Ascending aorta (tissue), 2 donors: ENCODE measurements around the gene GABBR1. TPM values are rescaled to one million over a fixed set of nuclear protein-coding genes. Genes with fewer than 3 reads are reported as not detected.
"Not testable (repeated sequence)": the region's sequence is repeated elsewhere in the genome, so short reads cannot be mapped to it uniquely, and the experiment has no call there.

Experiments
- DNase-seq, 2 donors: peaks; one replicate each; pipeline ENCODE4 v3.0.0-alpha.2; 2019; ENCODE audit warnings: low spot score in 2 of 2
- H3K27ac ChIP-seq, 2 donors: fragments of 200-600 bp; sonication (generic); one replicate each; pipeline ENCODE4 v1.5.1; 2016 to 2017; ENCODE audit warnings: mild to moderate bottlenecking in 1 of 2
- H3K27me3 ChIP-seq: fragments of 200-600 bp; sonication (generic); one replicate; pipeline ENCODE4 v1.5.1; 2017
- H3K36me3 ChIP-seq, 2 donors: fragments of 200-600 bp; sonication (generic); one replicate each; pipeline ENCODE4 v1.5.1; 2016
- H3K4me1 ChIP-seq, 2 donors: fragments of 200-600 bp; sonication (generic); one replicate each; pipeline ENCODE4 v1.5.1; 2016 to 2017; ENCODE audit warnings: mild to moderate bottlenecking in 1 of 2
- H3K4me3 ChIP-seq, 2 donors: fragments of 200-600 bp; sonication (generic); one replicate each; pipeline ENCODE4 v1.5.1; 2016 to 2017; ENCODE audit warnings: mild to moderate bottlenecking in 1 of 2
- H3K9me3 ChIP-seq, 2 donors: fragments of 200-600 bp; sonication (generic); one replicate each; pipeline ENCODE4 v1.5.1; 2016
- intact Hi-C: fragments of 100-400 bp; cut with DNase I; formaldehyde crosslinking; loops from one replicate; pipeline ENCODE4 v1.15.1; 2023
- total RNA-seq: library from RNA; depleted of rRNA; stranded (reverse); fragments of >200 nt; gene quantifications from one replicate; pipeline ENCODE4 v1.1.0, GENCODE V29; 2016
- TF ChIP-seq, protein P1 (sequence below), 3 experiments: fragments of 200-600 bp in 2 of 3; fragments of 450-650 bp in 1 of 3; sonication (generic) in 2 of 3; IDR thresholded peaks; one replicate each; pipeline ENCODE4 v1.5.1; 2016 to 2019; ENCODE audit warnings: antibody characterized with exemption in 3 of 3, mild to moderate bottlenecking in 1 of 3, moderate library complexity in 1 of 3

Gene GABBR1
- total RNA-seq, 1 donor from 2014 or later = 166 TPM

DNA sequence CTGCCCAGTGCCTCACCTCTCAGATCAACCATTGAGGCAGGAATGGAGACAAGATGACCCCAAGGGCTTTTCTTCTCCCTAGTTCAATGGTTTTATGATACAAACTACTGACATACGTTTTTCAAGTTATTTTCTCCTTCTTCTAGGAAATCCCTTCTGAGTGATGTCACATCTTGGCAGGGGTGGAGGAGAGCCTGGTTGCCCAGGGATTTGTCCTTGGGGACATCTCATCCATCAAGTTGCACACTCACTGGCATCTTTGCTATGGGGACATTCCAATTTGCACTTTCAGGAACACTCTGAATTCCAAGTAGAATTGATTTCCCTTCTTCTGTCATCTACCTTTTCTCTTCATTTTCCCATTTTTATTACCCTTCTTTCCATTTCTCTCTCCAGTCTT is 38.0 kb upstream of the GABBR1 start:
- Histone ChIP-seq H3K27me3 (no peaks in the 10 kb centered on the region), H3K9me3 (no peaks in the 10 kb centered on the region), H3K27ac (no peak overlapping the region), H3K4me1 (no peaks in the 10 kb centered on the region), H3K4me3 (no peak overlapping the region), H3K36me3 (no peaks in the 10 kb centered on the region)
- TF ChIP-seq, protein P1, sequence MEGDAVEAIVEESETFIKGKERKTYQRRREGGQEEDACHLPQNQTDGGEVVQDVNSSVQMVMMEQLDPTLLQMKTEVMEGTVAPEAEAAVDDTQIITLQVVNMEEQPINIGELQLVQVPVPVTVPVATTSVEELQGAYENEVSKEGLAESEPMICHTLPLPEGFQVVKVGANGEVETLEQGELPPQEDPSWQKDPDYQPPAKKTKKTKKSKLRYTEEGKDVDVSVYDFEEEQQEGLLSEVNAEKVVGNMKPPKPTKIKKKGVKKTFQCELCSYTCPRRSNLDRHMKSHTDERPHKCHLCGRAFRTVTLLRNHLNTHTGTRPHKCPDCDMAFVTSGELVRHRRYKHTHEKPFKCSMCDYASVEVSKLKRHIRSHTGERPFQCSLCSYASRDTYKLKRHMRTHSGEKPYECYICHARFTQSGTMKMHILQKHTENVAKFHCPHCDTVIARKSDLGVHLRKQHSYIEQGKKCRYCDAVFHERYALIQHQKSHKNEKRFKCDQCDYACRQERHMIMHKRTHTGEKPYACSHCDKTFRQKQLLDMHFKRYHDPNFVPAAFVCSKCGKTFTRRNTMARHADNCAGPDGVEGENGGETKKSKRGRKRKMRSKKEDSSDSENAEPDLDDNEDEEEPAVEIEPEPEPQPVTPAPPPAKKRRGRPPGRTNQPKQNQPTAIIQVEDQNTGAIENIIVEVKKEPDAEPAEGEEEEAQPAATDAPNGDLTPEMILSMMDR (IDR thresholded peaks at IDR 0.05) = no peak
- intact Hi-C loops = no loop called here
- DNase-seq = no peak

DNA sequence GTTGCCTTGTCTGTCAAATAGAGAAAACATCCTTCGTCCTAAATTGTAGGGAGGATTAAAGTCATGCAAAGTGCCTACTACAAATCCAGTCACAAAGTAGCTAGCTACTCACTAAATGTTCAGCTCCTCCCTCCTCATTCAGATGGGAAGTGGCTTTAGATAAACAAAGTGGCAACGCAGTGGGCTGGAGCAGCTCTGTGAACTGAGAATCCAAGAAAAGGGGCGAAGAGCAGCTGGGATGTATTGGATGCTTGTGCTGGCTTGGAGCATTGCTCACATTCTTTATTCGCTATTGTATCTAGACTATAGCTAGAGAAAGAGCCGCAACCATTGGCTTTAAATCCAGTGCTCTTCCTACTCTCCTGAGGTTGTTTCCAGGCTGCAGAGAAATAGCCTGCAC is 34.2 kb upstream of the GABBR1 start:
- no peaks in the 10 kb centered on the region for H3K9me3 ChIP-seq
- DNase-seq = no peak
- intact Hi-C loops = no loop called here
- no peak overlapping the region for H3K27ac ChIP-seq
- no peak overlapping the region for H3K4me3 ChIP-seq
- H3K4me1 ChIP-seq = no peaks in the 10 kb centered on the region
- no peaks in the 10 kb centered on the region for H3K27me3 ChIP-seq
- H3K36me3 ChIP-seq = no peaks in the 10 kb centered on the region
- TF ChIP-seq, protein P1 (IDR thresholded peaks at IDR 0.05) = no peak

DNA sequence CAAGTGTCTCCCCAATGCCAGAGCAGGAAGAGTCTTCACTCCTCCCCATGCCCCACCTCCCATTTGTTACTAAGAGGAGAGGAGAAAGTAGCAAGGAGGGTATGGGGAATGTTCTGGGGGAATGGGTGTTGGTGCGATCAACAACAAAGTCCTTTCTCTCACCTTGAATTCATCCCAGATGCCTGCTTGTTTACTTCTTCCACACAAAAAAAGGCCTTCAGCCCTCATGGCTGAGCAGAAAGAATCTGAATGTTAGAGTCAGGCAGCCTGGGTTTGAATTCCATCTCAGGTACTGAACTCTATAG is 33.8 kb upstream of the GABBR1 start:
- H3K4me1 ChIP-seq = no peaks in the 10 kb centered on the region
- no peaks in the 10 kb centered on the region for H3K9me3 ChIP-seq
- H3K36me3 ChIP-seq = no peaks in the 10 kb centered on the region
- no peak for DNase-seq
- no peak overlapping the region for H3K27ac ChIP-seq
- TF ChIP-seq, protein P1 (IDR thresholded peaks at IDR 0.05) = no peak
- intact Hi-C loops = no loop called here
- no peak overlapping the region for H3K4me3 ChIP-seq
- no peaks in the 10 kb centered on the region for H3K27me3 ChIP-seq

DNA sequence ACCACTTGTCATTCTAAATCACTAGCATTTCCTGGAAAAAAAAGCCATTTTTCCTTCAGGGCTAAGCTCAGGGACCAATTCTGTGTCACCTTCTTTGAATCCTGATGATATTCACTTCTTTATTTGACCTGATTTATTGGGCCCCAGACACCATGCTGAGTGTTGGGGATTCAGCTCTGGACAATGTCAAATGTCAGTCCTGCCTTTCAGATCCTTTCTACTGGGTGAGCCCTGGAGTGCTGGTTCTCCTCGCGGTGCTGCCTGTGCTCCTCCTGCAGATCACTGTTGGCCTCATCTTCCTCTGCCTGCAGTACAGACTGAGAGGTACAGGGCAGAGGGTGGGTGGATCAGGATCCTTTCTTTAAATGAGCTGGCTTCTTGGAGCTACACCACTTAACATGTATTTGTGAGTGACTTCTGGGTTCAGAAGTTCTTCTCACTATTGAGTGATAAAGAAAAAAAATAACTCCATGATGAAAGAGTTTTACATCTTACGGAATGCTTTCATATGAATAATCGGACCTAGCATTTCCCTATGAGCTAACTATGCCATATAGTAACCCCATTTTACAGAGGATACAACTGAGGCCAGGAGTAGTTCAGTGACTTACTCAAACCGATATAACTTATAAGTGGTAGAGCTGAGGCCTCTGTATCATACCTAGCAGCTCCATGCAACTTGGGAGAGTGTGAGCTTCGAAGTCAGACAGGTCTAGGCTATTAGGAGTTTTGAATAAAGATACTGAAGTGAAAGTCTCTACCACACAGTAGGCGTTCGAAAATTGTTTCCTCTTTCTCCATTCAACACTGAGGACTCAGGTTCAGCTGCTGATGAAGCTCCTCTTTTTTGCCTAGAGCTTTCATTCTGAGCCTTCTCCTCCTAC is 33.2 kb upstream of the GABBR1 start:
- Histone ChIP-seq H3K27me3 (no peaks in the 10 kb centered on the region), H3K27ac (no peak overlapping the region), H3K36me3 (no peaks in the 10 kb centered on the region), H3K4me3 (no peak overlapping the region), H3K9me3 (no peaks in the 10 kb centered on the region), H3K4me1 (no peaks in the 10 kb centered on the region)
- no peak for DNase-seq
- TF ChIP-seq, protein P1 (IDR thresholded peaks at IDR 0.05) = no peak
- intact Hi-C loops = no loop called here

DNA sequence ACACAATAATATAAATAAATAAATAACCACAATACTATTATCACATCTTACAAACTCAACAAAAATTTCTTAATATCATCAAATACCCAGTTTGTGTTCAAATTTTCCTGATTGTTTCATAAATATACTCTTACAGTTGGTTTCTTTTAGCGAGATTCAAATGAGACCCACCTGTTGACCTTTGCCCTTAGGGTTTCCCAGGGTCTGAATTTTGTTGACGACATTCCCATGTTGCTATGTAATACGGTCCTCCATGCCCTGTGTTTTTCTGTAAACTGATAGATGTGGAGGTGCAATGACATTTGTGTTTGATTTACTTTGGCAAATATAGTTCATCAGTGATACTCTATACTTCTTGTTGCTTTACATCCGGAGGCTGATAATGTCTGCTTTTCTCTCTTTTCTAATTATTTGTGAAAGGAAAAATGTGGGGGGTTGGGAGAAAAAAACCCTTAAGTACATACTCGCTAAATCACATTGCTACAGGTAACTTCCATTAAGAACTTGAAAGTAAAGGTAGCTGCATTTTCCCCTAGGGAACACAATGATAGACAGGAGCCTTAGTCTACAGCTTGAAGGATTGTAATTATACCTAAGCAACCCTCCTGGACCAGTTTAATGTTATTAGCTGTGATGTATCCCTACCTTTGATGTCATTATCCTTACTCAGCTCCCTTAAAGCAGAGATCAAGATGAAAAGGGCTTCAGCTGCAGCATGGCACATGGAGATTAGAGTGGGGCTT is 30.5 kb upstream of the GABBR1 start:
- no peaks in the 10 kb centered on the region for H3K36me3 ChIP-seq
- no peaks in the 10 kb centered on the region for H3K4me1 ChIP-seq
- no peak for DNase-seq
- intact Hi-C loops = no loop called here
- TF ChIP-seq, protein P1 (IDR thresholded peaks at IDR 0.05) = no peak
- H3K4me3 ChIP-seq = no peak overlapping the region
- H3K27ac ChIP-seq = no peak overlapping the region
- no peaks in the 10 kb centered on the region for H3K9me3 ChIP-seq
- H3K27me3 ChIP-seq = no peaks in the 10 kb centered on the region

DNA sequence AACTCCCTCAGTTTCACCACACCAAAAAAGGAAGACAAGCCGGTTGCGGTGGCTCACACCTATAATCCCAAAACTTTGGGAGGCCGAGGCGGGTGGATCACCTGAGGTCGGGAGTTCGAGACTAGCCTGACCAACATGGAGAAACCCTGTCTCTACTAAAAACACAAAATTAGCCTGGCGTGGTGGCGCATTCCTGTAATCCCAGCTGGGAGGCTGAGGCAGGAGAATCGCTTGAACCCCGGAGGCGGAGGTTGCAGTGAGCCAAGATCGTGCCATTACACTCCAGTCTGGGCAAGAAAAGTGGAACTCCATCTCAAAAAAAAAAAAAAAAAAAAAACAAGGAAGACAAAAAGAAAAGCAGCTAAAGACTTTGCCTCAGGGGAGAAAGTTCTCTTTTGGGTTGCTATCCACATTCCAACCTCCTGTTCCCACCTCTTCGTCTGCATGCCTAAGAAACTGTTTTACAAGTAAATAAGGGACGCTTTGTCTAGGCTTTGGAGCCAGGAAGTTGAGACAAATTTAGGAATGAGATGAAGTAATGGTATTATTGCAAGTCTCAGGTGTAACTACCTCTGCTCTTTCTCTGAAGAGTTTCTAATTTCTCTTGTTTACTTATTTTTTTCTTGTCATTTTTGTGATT is 28.6 kb upstream of the GABBR1 start:
- DNase-seq, H3K27me3 ChIP-seq, intact Hi-C loops, H3K9me3 ChIP-seq, H3K4me3 ChIP-seq, H3K27ac ChIP-seq, H3K36me3 ChIP-seq, H3K4me1 ChIP-seq: not testable (repeated sequence)
